Loucy (cell line): ENCODE data around the gene ZC3H14.

ENCODE experiments used
- EZH2phosphoT487 ChIP-seq: fragments of 200-600 bp; IDR thresholded peaks from 2 replicates; pipeline ENCODE4 v1.6.1; 2018; ENCODE audit warnings: antibody characterized with exemption, mild to moderate bottlenecking, moderate library complexity, borderline replicate concordance
- TF ChIP-seq, protein P1 (sequence below): fragments of 200-600 bp; sonication (generic); conservative IDR thresholded peaks from 2 replicates; pipeline ENCODE4 v1.5.1; 2014; ENCODE audit warnings: mild to moderate bottlenecking, antibody characterized with exemption, low read length

- TF ChIP-seq, protein P1, sequence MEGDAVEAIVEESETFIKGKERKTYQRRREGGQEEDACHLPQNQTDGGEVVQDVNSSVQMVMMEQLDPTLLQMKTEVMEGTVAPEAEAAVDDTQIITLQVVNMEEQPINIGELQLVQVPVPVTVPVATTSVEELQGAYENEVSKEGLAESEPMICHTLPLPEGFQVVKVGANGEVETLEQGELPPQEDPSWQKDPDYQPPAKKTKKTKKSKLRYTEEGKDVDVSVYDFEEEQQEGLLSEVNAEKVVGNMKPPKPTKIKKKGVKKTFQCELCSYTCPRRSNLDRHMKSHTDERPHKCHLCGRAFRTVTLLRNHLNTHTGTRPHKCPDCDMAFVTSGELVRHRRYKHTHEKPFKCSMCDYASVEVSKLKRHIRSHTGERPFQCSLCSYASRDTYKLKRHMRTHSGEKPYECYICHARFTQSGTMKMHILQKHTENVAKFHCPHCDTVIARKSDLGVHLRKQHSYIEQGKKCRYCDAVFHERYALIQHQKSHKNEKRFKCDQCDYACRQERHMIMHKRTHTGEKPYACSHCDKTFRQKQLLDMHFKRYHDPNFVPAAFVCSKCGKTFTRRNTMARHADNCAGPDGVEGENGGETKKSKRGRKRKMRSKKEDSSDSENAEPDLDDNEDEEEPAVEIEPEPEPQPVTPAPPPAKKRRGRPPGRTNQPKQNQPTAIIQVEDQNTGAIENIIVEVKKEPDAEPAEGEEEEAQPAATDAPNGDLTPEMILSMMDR = no peak
- TF ChIP-seq EZH2phosphoT487 = no peak
Observed at GRCh38 chr14:88639221-88639620, 76.4 kb downstream of the ZC3H14 start.
